SIG-M5 treated with dmso at 0.1 percent for 504 hours (cell line): Measurements from ENCODE around the gene PHLDB2.

Source experiments
- DNase-seq: peaks from one replicate; lab custom pipeline; 2025; ENCODE audit not compliant: unreplicated experiment; lab: John Stamatoyannopoulos, UW

Gene PHLDB2

GRCh38 chr3:111989061-111989678, 130.1 kb downstream of the PHLDB2 start:
- DNase-seq = peak; percentile 67

DNA sequence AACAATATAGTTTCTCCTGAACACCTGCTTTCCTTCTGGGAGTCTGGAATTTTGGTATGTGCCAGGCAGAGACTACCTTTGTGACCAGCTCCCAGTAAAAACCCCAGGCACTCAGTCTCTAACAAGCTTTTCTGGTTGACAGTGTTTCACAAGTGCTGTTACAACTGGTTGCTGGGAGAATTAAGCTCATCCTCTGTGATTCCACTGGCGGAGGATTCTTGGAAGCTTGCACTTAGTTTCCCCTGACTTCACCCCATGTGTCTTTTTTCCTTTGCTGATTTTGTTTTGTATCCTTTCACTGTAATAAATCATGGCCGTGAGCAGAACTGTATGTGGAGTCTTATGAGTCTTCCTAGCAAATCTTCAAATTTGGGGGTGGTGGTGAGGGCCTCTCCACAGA, 134.0 kb downstream of the PHLDB2 start:
- DNase-seq = no peak

- no peak for DNase-seq
Measured at GRCh38 chr3:111998636-111999483, 139.8 kb downstream of the PHLDB2 start, which contains the start of gene TAGLN3. Gene TAGLN3 (plus strand): TSS chr3:111998922. CDS start chr3:111999423, 501 bp downstream.

- no peak for DNase-seq
Measured at GRCh38 chr3:111999484-112000324, 140.6 kb downstream of the PHLDB2 start.

- DNase-seq = no peak
Measured at GRCh38 chr3:112000367-112000771, 141.3 kb downstream of the PHLDB2 start.

DNA sequence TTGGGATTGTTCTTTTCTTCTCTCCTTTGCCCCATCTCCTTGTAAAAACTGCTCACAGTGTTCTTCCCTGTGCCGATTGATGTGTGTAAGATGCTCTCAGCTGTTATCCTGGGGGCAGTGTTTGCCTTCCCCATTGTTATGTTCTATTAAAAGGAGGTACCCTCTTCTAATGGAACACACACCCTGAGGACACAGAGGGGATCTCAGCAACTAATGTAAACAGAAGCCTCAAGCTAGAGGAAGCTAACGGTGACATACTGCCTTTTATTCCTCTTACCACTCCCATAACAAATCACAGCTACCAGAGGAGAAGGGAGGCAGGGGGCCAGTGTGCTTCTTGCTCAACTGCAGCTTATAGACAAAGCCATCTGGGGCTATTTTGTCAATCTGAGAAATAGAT, 141.9 kb downstream of the PHLDB2 start:
- DNase-seq = no peak

DNA sequence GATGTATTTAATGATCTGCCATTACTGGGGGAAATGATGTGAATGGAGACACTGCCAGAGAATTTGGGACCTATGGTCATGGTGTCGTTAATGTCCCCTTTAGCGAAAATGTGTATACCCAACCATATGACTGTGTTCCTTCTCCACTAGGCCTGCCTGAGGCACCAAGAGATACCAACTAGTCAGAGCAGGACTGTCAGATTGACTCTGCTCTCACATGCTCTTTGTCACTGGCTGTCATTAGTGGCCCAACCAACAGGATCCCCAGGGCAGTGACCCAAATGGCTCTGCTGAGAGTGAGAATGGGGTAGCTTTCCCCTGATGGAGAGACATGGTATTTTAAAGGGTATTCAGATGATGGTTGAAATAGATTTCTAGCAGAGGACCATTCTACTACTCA, 142.5 kb downstream of the PHLDB2 start:
- no peak for DNase-seq

- DNase-seq = no peak
Measured at GRCh38 chr3:112002096-112002971, 143.3 kb downstream of the PHLDB2 start.

GRCh38 chr3:112003321-112004080, 144.4 kb downstream of the PHLDB2 start:
- no peak for DNase-seq

- no peak for DNase-seq
Measured at GRCh38 chr3:112004187-112004586, 145.1 kb downstream of the PHLDB2 start.

DNA sequence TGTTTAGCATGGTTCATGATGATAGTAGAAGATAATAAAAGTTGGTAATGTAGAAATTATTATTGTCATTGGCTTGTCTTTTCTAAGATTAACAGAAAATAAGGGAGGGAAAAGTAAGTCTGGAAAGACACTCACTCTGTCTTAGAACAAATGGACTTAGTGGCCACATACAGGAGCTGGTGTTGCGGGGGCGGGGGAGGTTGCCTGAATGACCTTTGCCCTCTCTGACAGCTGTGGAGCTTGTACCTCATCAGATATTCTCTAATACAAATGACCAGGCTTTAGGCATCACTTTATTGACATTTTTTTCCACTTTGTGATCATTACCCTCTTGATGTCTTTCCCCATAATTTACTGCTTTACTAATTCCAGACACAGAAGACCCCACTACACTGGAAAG, 145.6 kb downstream of the PHLDB2 start:
- DNase-seq = no peak

- DNase-seq = no peak
Measured at GRCh38 chr3:112005091-112005672, 146.1 kb downstream of the PHLDB2 start.

- no peak for DNase-seq
Measured at GRCh38 chr3:112007633-112008032, 148.6 kb downstream of the PHLDB2 start.

DNA sequence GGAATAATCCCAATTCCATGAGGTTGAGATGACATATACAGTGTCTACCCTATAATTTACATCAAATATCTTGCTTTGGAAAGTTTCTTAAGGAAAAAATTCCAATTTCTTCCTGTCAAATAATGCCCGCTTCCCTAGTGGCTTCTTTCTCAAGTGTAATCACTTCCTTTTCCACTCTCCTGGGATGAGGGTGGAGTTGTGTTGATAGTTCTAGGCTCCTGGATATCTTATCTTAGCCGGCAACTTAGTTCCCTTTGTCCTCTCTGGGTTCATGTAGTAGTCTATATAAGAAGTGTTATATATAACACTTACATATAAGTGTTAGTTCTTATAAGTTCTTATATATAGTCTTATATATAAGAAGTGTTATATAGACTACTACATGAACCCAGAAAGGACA, 150.6 kb downstream of the PHLDB2 start:
- DNase-seq = no peak

DNA sequence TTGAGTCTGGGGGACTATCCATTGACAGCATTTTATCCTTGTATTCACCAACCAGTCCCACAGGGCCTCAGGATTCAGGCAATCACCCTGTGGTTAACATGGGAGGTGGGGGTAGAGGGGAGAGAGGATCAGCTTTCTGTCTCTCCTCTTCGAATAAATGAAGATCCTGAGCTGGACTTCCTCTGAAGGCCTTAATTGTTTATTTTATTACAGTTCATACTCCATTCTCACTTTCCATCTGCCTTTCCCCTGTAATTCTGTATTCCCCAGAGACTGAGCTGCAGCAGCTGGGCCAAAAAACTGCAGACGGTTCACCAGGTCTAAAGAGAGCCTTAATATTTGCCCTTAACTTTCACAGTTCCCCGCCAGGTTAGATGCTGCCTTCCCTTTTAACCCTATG, 151.6 kb downstream of the PHLDB2 start:
- DNase-seq = no peak

DNA sequence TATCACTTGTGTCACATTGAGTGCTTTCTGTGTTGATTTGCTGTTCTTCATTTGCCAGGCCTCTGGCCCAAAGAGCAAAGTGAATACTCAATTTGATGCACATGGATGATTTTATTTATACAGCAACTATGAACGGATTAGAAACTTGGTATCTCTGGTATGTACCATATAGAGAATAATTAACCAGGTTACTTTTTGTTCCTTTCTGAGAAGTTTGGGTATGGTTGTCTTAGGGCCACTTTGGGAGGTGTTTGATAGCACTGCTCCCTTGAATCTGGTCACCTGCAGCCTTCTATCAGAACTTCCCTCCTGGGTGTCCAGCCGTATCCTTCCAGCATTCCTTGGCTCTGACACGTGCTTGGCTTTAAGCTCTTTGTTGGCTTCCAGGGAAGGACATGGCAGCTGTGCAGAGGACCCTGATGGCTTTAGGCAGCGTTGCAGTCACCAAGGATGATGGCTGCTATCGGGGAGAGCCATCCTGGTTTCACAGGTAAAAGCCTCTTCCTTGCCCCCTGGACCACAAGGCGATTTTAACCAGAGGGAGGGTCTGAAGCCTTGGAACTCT, 152.4 kb downstream of the PHLDB2 start:
- no peak for DNase-seq

GRCh38 chr3:112012205-112012992, 153.3 kb downstream of the PHLDB2 start:
- DNase-seq = no peak

GRCh38 chr3:112013058-112013783, 154.2 kb downstream of the PHLDB2 start:
- peak; percentile 81 for DNase-seq
